Mesangial cell (primary cell): ENCODE results near the gene CWF19L2. TPM values are rescaled to one million over a fixed set of nuclear protein-coding genes. Genes with fewer than 3 reads are reported as not detected.

Experiments
- total RNA-seq: library from RNA; depleted of rRNA; stranded (reverse); fragments of >200 nt; gene quantifications from 2 replicates; pipeline ENCODE4 v1.2.3, GENCODE V29; 2015

Gene CWF19L2
- total RNA-seq: 2.8 and 3.0 TPM in 2 replicates

DNA sequence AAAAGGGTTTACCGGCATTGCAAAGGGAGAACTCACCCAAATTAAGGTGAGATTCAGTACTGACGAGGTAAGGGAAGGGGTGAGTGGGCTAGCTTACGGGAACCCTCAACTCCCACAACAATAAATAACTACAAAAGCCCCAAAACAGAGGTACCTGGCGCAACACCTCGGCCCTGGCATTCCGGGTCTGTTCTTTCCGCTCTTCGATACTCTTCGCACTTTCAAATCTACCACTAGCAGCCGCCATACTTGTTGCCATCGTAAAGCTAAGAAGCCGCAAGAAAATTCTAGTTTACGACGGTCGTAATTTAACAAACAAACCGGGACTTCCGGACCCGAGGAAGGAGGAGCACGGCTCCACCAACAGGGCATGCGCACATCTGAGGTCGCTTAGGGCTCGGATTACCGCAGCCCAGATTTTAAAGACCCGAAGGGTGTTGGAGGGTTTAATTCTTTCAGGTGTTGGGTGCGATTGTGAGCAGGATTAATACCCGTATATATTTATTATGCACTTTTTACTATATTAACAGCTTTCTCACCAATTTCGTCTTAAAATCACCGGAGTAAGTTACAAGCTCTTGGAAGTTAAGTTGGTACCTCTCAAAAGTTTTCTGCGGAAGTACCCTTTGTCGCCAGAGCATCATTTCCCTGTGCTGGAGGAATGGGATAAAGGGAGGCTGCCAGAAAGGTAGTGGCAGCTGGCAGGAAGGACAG is at the start of gene CWF19L2:
TSS of gene CWF19L2 (minus strand) at position 268 of the 714 bp plus-strand sequence. CDS start at position 259, 9 bp downstream.

Other genes with a start within 250 kb of the CWF19L2 start
- gene ALKBH8, start 107.9 kb upstream of the CWF19L2 start, total RNA-seq: 2.8 and 4.1 TPM in 2 replicates
- not detected in 2 replicates for gene ELMOD1, start 133.3 kb upstream of the CWF19L2 start, total RNA-seq